ENCODE results near the gene CLDN2. TPM values are rescaled to one million over a fixed set of nuclear protein-coding genes. Genes with fewer than 3 reads are reported as not detected.

The CLDN2 gene
- total and polyA plus RNA-seq, 2 of the 13 experiments (the other 11 are each of a cell fraction or from before 2014, with no cell fraction given), result 1.3 to 1.5 TPM

GRCh38 chrX:106902684-106903083 lies 17.5 kb upstream of the CLDN2 start (continued):
- no peak for TF ChIP-seq RNF219 (CRISPR knock-in tag; IDR thresholded peaks at IDR 0.05)
- TF ChIP-seq ZBTB49 (CRISPR knock-in tag; IDR thresholded peaks at IDR 0.05; ENCODE audit: borderline replicate concordance), result no peak
- no peak for TF ChIP-seq ZNF609 (CRISPR knock-in tag; IDR thresholded peaks at IDR 0.05; ENCODE audit: borderline replicate concordance)
- TF ChIP-seq ZFP41 (CRISPR knock-in tag; IDR thresholded peaks at IDR 0.05; ENCODE audit: borderline replicate concordance), result no peak
- no peak for TF ChIP-seq ZNF569 (CRISPR knock-in tag; IDR thresholded peaks at IDR 0.05; ENCODE audit: borderline replicate concordance)
- no peak for TF ChIP-seq NFATC3 (CRISPR knock-in tag; IDR thresholded peaks at IDR 0.05)
- no peak for TF ChIP-seq ARID5B (CRISPR knock-in tag; IDR thresholded peaks at IDR 0.05)
- TF ChIP-seq FUBP1 (CRISPR knock-in tag; IDR thresholded peaks at IDR 0.05; ENCODE audit: borderline replicate concordance), result no peak
- TF ChIP-seq ZNF782 (CRISPR knock-in tag; IDR thresholded peaks at IDR 0.05; ENCODE audit: borderline replicate concordance), result no peak
- TF ChIP-seq ZNF777 (CRISPR knock-in tag; IDR thresholded peaks at IDR 0.05), result no peak
- TF ChIP-seq CEBPG (CRISPR knock-in tag; IDR thresholded peaks at IDR 0.05), result no peak

Measured in HepG2 (cell line).